GM18861 (cell line): ENCODE measurements around the gene FBRS.
"Not testable (repeated sequence)": the region's sequence is repeated elsewhere in the genome, so short reads cannot be mapped to it uniquely, and the experiment has no call there.

Source experiments
- ATAC-seq: cut with Tn5 transposase; IDR thresholded peaks from one replicate; pipeline ENCODE4 v1.9.1; 2021; ENCODE audit not compliant: unreplicated experiment

Gene FBRS

GRCh38 chr16:30663038-30663437 is 4.8 kb downstream of the FBRS start:
- ATAC-seq, result no peak

- no peak for ATAC-seq
Observed at GRCh38 chr16:30663820-30664219, 5.6 kb downstream of the FBRS start.

GRCh38 chr16:30664616-30665109 is 6.4 kb downstream of the FBRS start:
- no peak for ATAC-seq

GRCh38 chr16:30665155-30665829 is 7.1 kb downstream of the FBRS start:
- ATAC-seq, result no peak

GRCh38 chr16:30665830-30666190 is 7.6 kb downstream of the FBRS start:
- no peak for ATAC-seq

- ATAC-seq, result no peak
Observed at GRCh38 chr16:30666681-30667080, 8.4 kb downstream of the FBRS start.

- ATAC-seq, result no peak
Observed at GRCh38 chr16:30667361-30667905, 9.2 kb downstream of the FBRS start.

GRCh38 chr16:30668393-30668792 is 10.2 kb downstream of the FBRS start:
- ATAC-seq, result no peak

GRCh38 chr16:30669026-30669902 is 11.0 kb downstream of the FBRS start:
- no peak for ATAC-seq

- no peak for ATAC-seq
Observed at GRCh38 chr16:30669903-30670824, 11.9 kb downstream of the FBRS start.

GRCh38 chr16:30675143-30675542 is 16.9 kb downstream of the FBRS start:
- no peak for ATAC-seq

- ATAC-seq, result no peak
Observed at GRCh38 chr16:30677931-30678585, 19.8 kb downstream of the FBRS start.

- no peak for ATAC-seq
Observed at GRCh38 chr16:30678586-30678970, 20.3 kb downstream of the FBRS start.

- ATAC-seq, result no peak
Observed at GRCh38 chr16:30680326-30680725, 22.1 kb downstream of the FBRS start.

- no peak for ATAC-seq
Observed at GRCh38 chr16:30688701-30689100, 30.5 kb downstream of the FBRS start.

- no peak for ATAC-seq
Observed at GRCh38 chr16:30691907-30692306, 33.7 kb downstream of the FBRS start.

GRCh38 chr16:30692396-30693064 is 34.3 kb downstream of the FBRS start:
- ATAC-seq, result no peak

GRCh38 chr16:30694926-30695693 is 36.9 kb downstream of the FBRS start:
- ATAC-seq, result no peak

- not testable (repeated sequence) for ATAC-seq
Observed at GRCh38 chr16:30696646-30697045, 38.4 kb downstream of the FBRS start.
